Activated naive CD8-positive, alpha-beta T cell treated with anti-CD3 and anti-CD28 coated beads, Interleukin-2, amount 50 U/mL, for 24 hours (primary cell): ENCODE results near the gene NCOA6.

Source experiments
- ATAC-seq: fragments of 150-1000 bp; cut with Tn5 transposase; one replicate; pipeline ENCODE4 v1.10.0; 2021
- DNase-seq: peaks from one replicate; pipeline ENCODE4 v3.0.0; 2021
- H3K27ac Mint-ChIP-seq: one replicate; pipeline ENCODE4 v1.8.0; 2021; ENCODE audit warnings: mild to moderate bottlenecking, mixed read lengths
- H3K27me3 Mint-ChIP-seq: one replicate; pipeline ENCODE4 v1.8.0; 2021; ENCODE audit warnings: mixed read lengths
- H3K36me3 Mint-ChIP-seq: one replicate; pipeline ENCODE4 v1.8.0; 2021; ENCODE audit warnings: low read depth, mixed read lengths
- H3K4me1 Mint-ChIP-seq: one replicate; pipeline ENCODE4 v1.8.0; 2021; ENCODE audit warnings: mixed read lengths
- H3K4me3 Mint-ChIP-seq: one replicate; pipeline ENCODE4 v1.8.0; 2021; ENCODE audit warnings: mild to moderate bottlenecking, moderate library complexity, mixed read lengths
- H3K9me3 Mint-ChIP-seq: one replicate; pipeline ENCODE4 v1.8.0; 2021; ENCODE audit warnings: mixed read lengths

The NCOA6 gene

GRCh38 chr20:34825530-34826362 lies at the start of gene NCOA6:
NCOA6 (minus strand) TSS chr20:34825651; CDS start chr20:34782355, 43,296 bp downstream.
- Mint-ChIP-seq H3K27ac (peak within 1 kb of the TSS; percentile 86), H3K9me3 (no peaks in the 10 kb centered on the region), H3K4me1 (peaks cover 31% of the 10 kb centered on the region), H3K4me3 (peak within 1 kb of the TSS; percentile 93), H3K27me3 (no peaks in the 10 kb centered on the region), H3K36me3 (no peaks in the 10 kb centered on the region)
- ATAC-seq: peak; percentile 56
- DNase-seq: peak; percentile 86

GRCh38 chr20:34874094-34874654 lies 48.7 kb upstream of the NCOA6 start:
- H3K9me3 Mint-ChIP-seq: no peaks in the 10 kb centered on the region
- peak; percentile 61 for DNase-seq
- no peaks in the 10 kb centered on the region for H3K27me3 Mint-ChIP-seq
- peaks cover 47% of the 10 kb centered on the region for H3K4me1 Mint-ChIP-seq
- ATAC-seq: peak; percentile 30
- no peaks in the 10 kb centered on the region for H3K36me3 Mint-ChIP-seq
- H3K4me3 Mint-ChIP-seq: peak overlapping the region; percentile 19
- peak overlapping the region; percentile 24 for H3K27ac Mint-ChIP-seq

GRCh38 chr20:34873583-34874093 lies 48.2 kb upstream of the NCOA6 start:
- ATAC-seq (no peak), DNase-seq (no peak)
- Mint-ChIP-seq H3K36me3 (no peaks in the 10 kb centered on the region), H3K27me3 (no peaks in the 10 kb centered on the region), H3K4me1 (peaks cover 47% of the 10 kb centered on the region), H3K4me3 (peak overlapping the region; percentile 80), H3K27ac (peak overlapping the region; percentile 65), H3K9me3 (no peaks in the 10 kb centered on the region)

GRCh38 chr20:34872622-34873224 lies 47.3 kb upstream of the NCOA6 start, which contains the start of gene GGT7:
GGT7 (minus strand) TSS chr20:34872856; CDS start chr20:34872815, 41 bp downstream.
- DNase-seq (peak; percentile 93), ATAC-seq (peak; percentile 71)
- Mint-ChIP-seq H3K4me1 (peaks cover 44% of the 10 kb centered on the region), H3K27me3 (no peaks in the 10 kb centered on the region), H3K4me3 (peak within 1 kb of the TSS; percentile 83), H3K9me3 (no peaks in the 10 kb centered on the region), H3K36me3 (no peaks in the 10 kb centered on the region), H3K27ac (peak within 1 kb of the TSS; percentile 76)

GRCh38 chr20:34871966-34872621 lies 46.6 kb upstream of the NCOA6 start:
- Mint-ChIP-seq H3K9me3 (no peaks in the 10 kb centered on the region), H3K27me3 (no peaks in the 10 kb centered on the region), H3K27ac (peak overlapping the region; percentile 76), H3K4me3 (peak overlapping the region; percentile 83), H3K36me3 (no peaks in the 10 kb centered on the region), H3K4me1 (peaks cover 44% of the 10 kb centered on the region)
- ATAC-seq: no peak
- no peak for DNase-seq

GRCh38 chr20:34871320-34871926 lies 46.0 kb upstream of the NCOA6 start:
- Mint-ChIP-seq H3K4me1 (peaks cover 42% of the 10 kb centered on the region), H3K4me3 (peak overlapping the region; percentile 83), H3K27ac (no peak overlapping the region), H3K9me3 (no peaks in the 10 kb centered on the region), H3K27me3 (no peaks in the 10 kb centered on the region), H3K36me3 (no peaks in the 10 kb centered on the region)
- DNase-seq: no peak
- no peak for ATAC-seq

GRCh38 chr20:34864216-34864615 lies 38.8 kb upstream of the NCOA6 start:
- H3K4me1 Mint-ChIP-seq: no peaks in the 10 kb centered on the region
- no peak for DNase-seq
- no peak for ATAC-seq
- no peaks in the 10 kb centered on the region for H3K27me3 Mint-ChIP-seq
- H3K4me3 Mint-ChIP-seq: no peak overlapping the region
- H3K36me3 Mint-ChIP-seq: no peaks in the 10 kb centered on the region
- no peaks in the 10 kb centered on the region for H3K9me3 Mint-ChIP-seq
- H3K27ac Mint-ChIP-seq: no peak overlapping the region

- Mint-ChIP-seq H3K36me3 (no peaks in the 10 kb centered on the region), H3K27me3 (no peaks in the 10 kb centered on the region), H3K4me1 (no peaks in the 10 kb centered on the region), H3K9me3 (no peaks in the 10 kb centered on the region), H3K27ac (no peak overlapping the region), H3K4me3 (no peak overlapping the region)
- DNase-seq (no peak), ATAC-seq (no peak)
Measured at GRCh38 chr20:34863421-34863965, 38.0 kb upstream of the NCOA6 start.

GRCh38 chr20:34862724-34863123 lies 37.3 kb upstream of the NCOA6 start:
- no peaks in the 10 kb centered on the region for H3K27me3 Mint-ChIP-seq
- H3K27ac Mint-ChIP-seq: no peak overlapping the region
- H3K9me3 Mint-ChIP-seq: no peaks in the 10 kb centered on the region
- H3K4me3 Mint-ChIP-seq: no peak overlapping the region
- H3K36me3 Mint-ChIP-seq: no peaks in the 10 kb centered on the region
- ATAC-seq (no peak), DNase-seq (no peak)
- H3K4me1 Mint-ChIP-seq: no peaks in the 10 kb centered on the region

- Mint-ChIP-seq H3K36me3 (no peaks in the 10 kb centered on the region), H3K9me3 (no peaks in the 10 kb centered on the region), H3K27me3 (no peaks in the 10 kb centered on the region), H3K4me3 (no peak overlapping the region), H3K27ac (no peak overlapping the region), H3K4me1 (no peaks in the 10 kb centered on the region)
- DNase-seq (no peak), ATAC-seq (no peak)
Measured at GRCh38 chr20:34861386-34862084, 36.1 kb upstream of the NCOA6 start.

- Mint-ChIP-seq H3K9me3 (no peaks in the 10 kb centered on the region), H3K27ac (no peak overlapping the region), H3K4me3 (no peak overlapping the region), H3K27me3 (no peaks in the 10 kb centered on the region), H3K4me1 (no peaks in the 10 kb centered on the region), H3K36me3 (no peaks in the 10 kb centered on the region)
- no peak for DNase-seq
- no peak for ATAC-seq
Measured at GRCh38 chr20:34859826-34860545, 34.5 kb upstream of the NCOA6 start.

- no peaks in the 10 kb centered on the region for H3K9me3 Mint-ChIP-seq
- no peak overlapping the region for H3K27ac Mint-ChIP-seq
- ATAC-seq: no peak
- H3K36me3 Mint-ChIP-seq: no peaks in the 10 kb centered on the region
- no peaks in the 10 kb centered on the region for H3K4me1 Mint-ChIP-seq
- DNase-seq: no peak
- H3K27me3 Mint-ChIP-seq: no peaks in the 10 kb centered on the region
- no peak overlapping the region for H3K4me3 Mint-ChIP-seq
Measured at GRCh38 chr20:34859367-34859766, 33.9 kb upstream of the NCOA6 start.

- H3K36me3 Mint-ChIP-seq: no peaks in the 10 kb centered on the region
- DNase-seq (no peak), ATAC-seq (no peak)
- no peaks in the 10 kb centered on the region for H3K9me3 Mint-ChIP-seq
- no peaks in the 10 kb centered on the region for H3K27me3 Mint-ChIP-seq
- H3K4me1 Mint-ChIP-seq: no peaks in the 10 kb centered on the region
- H3K4me3 Mint-ChIP-seq: no peak overlapping the region
- H3K27ac Mint-ChIP-seq: no peak overlapping the region
Measured at GRCh38 chr20:34852298-34852697, 26.8 kb upstream of the NCOA6 start.
